GM21381 (cell line): ENCODE measurements around the gene STRBP.

ENCODE experiments used
- ATAC-seq: cut with Tn5 transposase; IDR thresholded peaks from one replicate; pipeline ENCODE4 v1.9.1; 2021; ENCODE audit warnings: mild to moderate bottlenecking, moderate library complexity; ENCODE audit not compliant: unreplicated experiment

Gene STRBP

GRCh38 chr9:123138163-123138562 is 130.2 kb downstream of the STRBP start:
- ATAC-seq: no peak

GRCh38 chr9:123135430-123135829 is 133.0 kb downstream of the STRBP start:
- no peak for ATAC-seq

GRCh38 chr9:123132696-123133095 is 135.7 kb downstream of the STRBP start:
- ATAC-seq: no peak

GRCh38 chr9:123131993-123132392 is 136.4 kb downstream of the STRBP start:
- no peak for ATAC-seq

GRCh38 chr9:123131258-123131657 is 137.1 kb downstream of the STRBP start:
- no peak for ATAC-seq

- ATAC-seq: no peak
Observed at GRCh38 chr9:123129423-123129822, 139.0 kb downstream of the STRBP start.

GRCh38 chr9:123128591-123128990 is 139.8 kb downstream of the STRBP start:
- no peak for ATAC-seq

- no peak for ATAC-seq
Observed at GRCh38 chr9:123127512-123128075, 140.8 kb downstream of the STRBP start.

- no peak for ATAC-seq
Observed at GRCh38 chr9:123121457-123121856, 146.9 kb downstream of the STRBP start.

- no peak for ATAC-seq
Observed at GRCh38 chr9:123120953-123121352, 147.4 kb downstream of the STRBP start.

- ATAC-seq: no peak
Observed at GRCh38 chr9:123120131-123120530, 148.3 kb downstream of the STRBP start.

GRCh38 chr9:123119566-123119965 is 148.8 kb downstream of the STRBP start:
- no peak for ATAC-seq

GRCh38 chr9:123116036-123116435 is 152.3 kb downstream of the STRBP start:
- ATAC-seq: no peak

- ATAC-seq: no peak
Observed at GRCh38 chr9:123115146-123115913, 153.1 kb downstream of the STRBP start.

- no peak for ATAC-seq
Observed at GRCh38 chr9:123113185-123113584, 155.2 kb downstream of the STRBP start.

GRCh38 chr9:123112015-123112975 is 156.1 kb downstream of the STRBP start:
- no peak for ATAC-seq

GRCh38 chr9:123111427-123112014 is 156.9 kb downstream of the STRBP start:
- no peak for ATAC-seq

GRCh38 chr9:123109540-123110279 is 158.7 kb downstream of the STRBP start:
- ATAC-seq: no peak

- no peak for ATAC-seq
Observed at GRCh38 chr9:123108976-123109375, 159.4 kb downstream of the STRBP start.

GRCh38 chr9:123107639-123108285 is 160.6 kb downstream of the STRBP start:
- ATAC-seq: no peak
